CD4-positive, alpha-beta T cell treated with Interleukin-1 beta for 1 hour (primary cell): ENCODE measurements around the gene USE1.

Experiments used
- DNase-seq, 2 donors: peaks; one replicate each; pipeline ENCODE4 v3.0.0-alpha.2; 2020 to 2022

The USE1 gene

DNA sequence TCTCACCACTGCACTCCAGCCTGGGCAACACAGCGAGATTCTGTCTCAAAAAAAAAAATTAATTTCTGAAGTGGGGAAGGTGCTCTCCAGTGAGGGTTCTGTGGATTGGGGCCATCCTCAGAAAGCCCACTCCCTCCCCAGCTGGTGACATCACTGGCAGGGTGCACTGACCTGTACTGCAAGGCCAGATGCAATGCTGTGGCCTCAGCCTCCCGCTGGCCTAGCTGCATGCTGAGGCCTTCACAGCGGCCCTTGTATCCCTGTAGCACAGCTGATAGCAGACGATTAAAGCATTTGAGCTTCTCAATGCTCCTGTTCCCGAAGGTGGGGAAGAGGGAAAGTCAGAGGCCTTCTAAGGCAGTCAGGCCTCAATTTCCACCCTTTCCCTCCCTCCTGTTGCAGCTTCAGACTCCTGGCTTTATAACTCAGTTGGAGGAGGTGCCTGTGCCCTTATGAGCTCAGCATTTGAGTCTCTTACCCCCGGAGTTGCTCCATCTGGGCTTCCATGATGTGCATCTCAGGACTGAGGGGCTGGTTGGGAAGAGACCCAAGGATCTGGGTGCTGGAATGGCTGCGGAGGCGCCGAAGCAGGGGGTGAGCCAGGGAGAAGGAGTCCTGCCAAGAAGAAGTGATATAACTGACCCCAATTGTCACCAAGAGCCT lies 44.1 kb downstream of the USE1 start:
- DNase-seq = no peak

DNA sequence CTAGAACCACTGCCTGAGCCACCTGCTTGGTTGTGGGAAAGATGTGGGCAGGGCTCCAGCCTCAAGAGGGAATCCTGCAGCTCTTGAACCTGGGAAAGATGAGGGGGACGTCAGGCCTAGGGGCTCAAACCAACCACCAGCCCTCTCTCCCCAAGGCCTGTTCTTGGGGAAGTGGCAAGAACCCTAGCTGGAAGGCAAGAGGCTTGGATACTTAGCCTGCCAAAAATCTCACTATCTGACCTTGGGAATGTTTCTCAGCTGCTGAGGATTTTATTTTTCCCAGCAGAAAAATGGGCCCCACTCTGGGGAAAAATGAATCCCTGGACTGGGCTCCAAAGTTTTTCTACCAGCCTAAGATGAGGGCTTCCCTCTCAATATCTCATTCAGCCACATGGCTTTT lies 44.8 kb downstream of the USE1 start:
- DNase-seq = no peak

- peak; percentile 88 to 90 for DNase-seq
Observed at GRCh38 chr19:17260842-17261325, 45.7 kb downstream of the USE1 start.

DNA sequence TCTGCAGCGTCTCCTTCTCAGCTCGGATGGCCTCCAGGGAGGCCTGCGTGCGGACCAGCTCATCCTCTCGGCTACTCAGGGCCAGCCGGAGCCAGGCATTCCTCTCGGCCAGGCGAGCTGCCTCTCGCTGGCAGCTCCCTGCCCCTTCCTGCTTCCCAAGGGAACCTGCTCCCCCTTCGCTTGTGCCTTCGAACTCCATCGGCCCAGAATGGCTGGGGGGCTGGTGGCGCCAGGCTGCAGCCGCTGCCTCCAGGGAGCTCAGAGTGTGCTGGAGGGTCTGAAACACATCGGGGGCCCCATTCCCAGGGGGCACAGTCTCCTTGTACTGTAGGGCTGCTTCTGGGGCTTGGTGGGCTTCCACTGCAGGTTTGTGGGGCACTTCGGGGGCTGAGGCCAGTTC lies 47.4 kb downstream of the USE1 start:
- DNase-seq = no peak

GRCh38 chr19:17263712-17264640 lies 48.8 kb downstream of the USE1 start:
- DNase-seq = no peak

GRCh38 chr19:17264641-17264979 lies 49.5 kb downstream of the USE1 start, which contains the start of gene USHBP1:
Gene USHBP1, minus strand, starts transcription at chr19:17264745. Its CDS starts 446 bp downstream, at chr19:17264299.
- peak in 1 of 2 donors; percentile 11 for DNase-seq

- no peak for DNase-seq
Observed at GRCh38 chr19:17266026-17266425, 50.9 kb downstream of the USE1 start.

GRCh38 chr19:17266589-17266974 lies 51.4 kb downstream of the USE1 start:
- DNase-seq = no peak

GRCh38 chr19:17266975-17267788 lies 52.0 kb downstream of the USE1 start, which contains the start of gene BABAM1:
Gene BABAM1, plus strand, starts transcription at chr19:17267443. Its CDS starts 1,364 bp downstream, at chr19:17268807.
- DNase-seq = peak; percentile 98

GRCh38 chr19:17268754-17269153 lies 53.6 kb downstream of the USE1 start:
- DNase-seq = no peak
